Stimulated activated CD8-positive, alpha-beta memory T cell treated with anti-CD3 and anti-CD28 coated beads, Interleukin-4, amount 100 ng/mL, for 24 hours (primary cell): Measurements from ENCODE around the gene PLD5.
"Not testable (repeated sequence)": the region's sequence is repeated elsewhere in the genome, so short reads cannot be mapped to it uniquely, and the experiment has no call there.

Experiments
- DNase-seq: peaks from one replicate; pipeline ENCODE4 v3.0.0-alpha.2; 2020; ENCODE audit warnings: low read depth

PLD5 gene

DNA sequence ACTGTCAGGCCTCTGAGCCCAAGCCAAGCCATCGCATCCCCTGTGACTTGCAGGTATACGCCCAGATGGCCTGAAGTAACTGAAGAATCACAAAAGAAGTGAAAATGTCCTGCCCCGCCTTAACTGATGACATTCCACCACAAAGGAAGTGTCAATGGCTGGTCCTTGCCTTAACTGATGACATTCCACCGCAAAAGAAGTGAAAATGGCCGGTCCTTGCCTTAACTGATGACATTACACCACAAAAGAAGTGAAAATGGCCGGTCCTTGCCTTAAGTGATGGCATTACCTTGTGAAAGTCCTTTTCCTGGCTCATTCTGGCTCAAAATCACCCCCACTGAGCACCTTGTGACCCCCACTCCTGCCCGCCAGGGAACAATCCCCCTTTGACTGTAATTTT, 314.2 kb downstream of the PLD5 start:
- not testable (repeated sequence) for DNase-seq

DNA sequence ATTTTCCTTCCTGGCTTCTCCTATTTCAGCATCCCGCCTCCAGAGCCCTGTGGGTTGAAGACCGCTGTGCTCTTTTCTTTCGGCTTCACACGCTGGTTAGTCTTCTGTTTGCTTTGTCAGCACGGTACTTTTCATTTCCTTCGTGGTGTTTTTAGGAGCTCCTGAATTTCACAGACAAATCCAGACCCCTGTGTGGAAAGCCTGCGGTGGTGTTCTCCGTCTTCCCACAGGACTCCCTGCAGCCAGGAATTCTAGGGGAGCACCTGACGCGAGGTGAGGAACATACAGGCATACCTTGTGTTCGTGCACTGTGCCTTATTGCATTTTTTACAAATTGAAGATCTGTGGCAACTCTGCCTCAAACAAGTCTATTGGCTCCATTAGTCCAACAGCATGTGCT, 315.4 kb downstream of the PLD5 start:
- no peak for DNase-seq

DNA sequence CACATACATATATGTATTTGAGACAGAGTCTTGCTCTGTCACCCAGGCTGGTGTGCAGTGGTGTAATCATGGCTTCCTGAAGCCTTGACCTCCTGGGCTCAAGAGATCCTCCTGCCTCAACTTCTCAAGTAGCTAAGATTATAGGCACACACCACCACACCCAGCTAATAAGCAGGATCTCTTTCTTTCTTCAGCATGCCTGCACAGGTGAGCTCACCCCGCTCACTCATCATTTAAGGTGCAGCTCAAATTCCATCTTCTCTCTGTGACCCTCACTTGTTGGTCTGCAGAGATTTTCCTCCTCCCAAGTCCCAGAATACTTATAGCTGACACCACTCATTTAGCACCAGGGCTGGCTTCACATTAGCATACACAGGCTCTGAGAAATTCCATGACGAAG, 316.5 kb downstream of the PLD5 start:
- no peak for DNase-seq

DNA sequence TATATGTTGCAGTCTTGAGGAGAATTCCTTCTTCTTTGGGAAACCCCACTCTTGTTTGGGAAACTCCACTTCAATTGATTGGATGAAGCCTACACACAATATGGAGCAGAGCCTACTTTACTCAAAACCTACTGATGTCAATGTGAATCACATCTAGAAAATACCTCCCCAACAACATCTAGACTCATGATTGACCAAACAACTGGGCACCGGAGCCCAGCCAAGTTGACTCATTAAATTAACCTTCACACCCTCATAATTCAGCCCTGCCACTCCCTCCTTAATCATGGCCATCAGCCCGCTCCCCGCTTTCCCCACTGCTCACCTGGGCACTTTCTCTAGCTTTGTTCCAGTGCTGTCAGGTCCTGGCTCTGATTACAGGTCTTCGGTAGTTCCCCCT, 317.5 kb downstream of the PLD5 start:
- no peak for DNase-seq

DNA sequence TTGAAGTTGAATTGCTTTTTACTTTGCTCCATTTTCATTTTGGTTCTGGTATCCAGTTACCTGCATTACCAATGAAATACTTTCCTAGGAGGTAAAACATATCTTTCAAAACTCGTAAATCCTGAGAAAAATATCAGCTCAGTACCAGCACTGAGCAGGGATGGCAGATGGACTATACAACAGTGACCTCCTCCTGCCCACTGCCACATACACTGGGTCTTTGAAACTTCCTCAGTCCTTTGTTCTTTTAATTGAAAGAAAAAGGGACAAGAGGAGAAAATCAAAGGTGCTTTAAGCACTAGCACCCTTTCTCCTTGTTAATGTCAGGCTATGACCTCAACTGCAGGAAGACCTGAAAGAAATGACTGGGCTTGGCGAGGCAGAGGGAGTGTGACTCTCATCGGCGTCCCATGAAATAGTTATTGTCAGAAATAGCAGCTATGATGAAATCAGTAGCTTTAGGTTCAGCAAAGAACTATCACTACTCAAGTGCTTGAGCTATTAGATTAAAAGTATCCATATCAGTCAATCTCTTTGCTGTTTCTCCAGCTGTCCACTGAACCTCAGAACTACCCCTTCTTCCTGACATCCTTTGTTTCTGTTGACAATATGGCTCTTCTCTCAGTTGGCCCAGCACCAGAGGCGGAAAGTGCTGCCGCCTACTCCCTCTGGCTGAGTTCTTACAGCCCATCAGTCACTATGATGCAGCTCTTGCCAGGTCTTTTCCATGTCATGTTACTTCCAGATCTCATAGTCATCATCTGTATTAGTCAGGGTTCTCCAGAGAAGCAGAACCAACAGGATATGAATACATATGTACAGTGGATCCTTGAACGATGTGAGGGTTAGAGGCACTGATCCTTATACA, 318.6 kb downstream of the PLD5 start:
- DNase-seq = no peak

DNA sequence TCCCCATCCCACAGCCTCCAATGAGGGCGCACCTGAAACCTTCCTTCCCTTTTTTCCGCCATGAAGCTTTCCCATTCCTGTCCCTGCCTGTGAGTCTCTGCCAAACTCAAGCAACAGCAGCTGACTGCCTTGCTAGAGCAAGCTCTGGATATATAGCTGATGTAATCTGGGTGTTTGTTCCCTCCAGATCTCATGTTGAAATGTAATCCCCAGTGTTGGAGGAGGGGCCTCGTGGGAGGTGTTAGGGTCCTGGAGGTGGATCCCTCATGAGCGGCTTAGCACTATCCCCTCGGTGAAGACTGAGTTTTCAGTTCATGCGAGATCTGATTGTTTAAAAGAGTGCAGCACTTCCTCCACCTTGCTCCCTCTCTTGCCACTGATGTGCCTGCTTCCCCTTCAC, 321.2 kb downstream of the PLD5 start:
- no peak for DNase-seq

DNA sequence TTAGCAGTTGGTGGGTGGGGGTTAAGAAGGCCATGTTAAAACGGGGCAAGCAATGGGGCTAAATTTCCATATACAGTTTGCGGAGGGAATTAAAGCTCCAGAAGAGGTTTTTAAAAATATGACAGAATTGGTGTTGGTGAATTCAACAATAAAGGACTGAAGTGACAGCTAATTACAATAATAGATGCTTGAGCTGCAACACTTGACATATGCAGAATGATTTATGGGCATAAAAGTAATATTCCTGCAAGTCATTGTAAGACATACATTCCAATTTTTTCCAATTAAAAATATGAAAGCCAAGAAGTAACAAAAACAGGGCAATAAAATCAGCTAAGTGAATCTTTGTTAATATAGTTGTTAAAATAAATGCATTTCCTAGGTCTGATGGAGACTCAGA, 323.4 kb downstream of the PLD5 start:
- DNase-seq = no peak

DNA sequence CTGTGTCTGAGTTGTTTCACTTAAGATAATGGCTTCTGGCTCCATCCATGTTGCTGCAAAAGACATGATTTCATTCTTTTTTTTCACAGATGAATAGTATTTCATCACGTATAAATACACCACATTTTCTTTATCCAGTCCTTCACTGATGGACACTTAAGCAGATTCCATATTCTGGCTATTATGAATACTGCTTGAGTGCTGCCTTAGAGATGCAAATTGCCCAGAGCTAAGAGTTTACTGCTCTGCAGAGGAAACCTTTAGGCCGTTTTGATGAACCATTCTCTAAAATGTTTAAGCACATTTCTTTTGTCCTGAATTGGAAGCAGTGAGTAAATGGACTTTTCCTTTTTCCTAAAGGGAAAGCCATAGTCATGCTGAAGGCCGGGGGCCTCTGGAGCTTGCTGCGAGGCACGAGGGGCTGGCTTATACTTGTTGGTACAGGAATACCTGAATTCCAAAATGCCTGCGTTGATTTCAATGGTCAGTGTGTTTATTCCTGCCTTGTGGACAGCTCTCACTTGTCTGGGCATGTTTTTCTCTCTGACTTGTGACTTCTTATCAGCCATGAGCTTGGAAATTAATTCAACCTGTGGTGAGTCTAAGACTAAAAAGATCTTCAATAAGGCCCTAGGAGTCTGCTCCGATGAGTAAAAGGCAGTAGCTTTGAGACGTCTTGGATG, 324.6 kb downstream of the PLD5 start:
- DNase-seq = no peak

DNA sequence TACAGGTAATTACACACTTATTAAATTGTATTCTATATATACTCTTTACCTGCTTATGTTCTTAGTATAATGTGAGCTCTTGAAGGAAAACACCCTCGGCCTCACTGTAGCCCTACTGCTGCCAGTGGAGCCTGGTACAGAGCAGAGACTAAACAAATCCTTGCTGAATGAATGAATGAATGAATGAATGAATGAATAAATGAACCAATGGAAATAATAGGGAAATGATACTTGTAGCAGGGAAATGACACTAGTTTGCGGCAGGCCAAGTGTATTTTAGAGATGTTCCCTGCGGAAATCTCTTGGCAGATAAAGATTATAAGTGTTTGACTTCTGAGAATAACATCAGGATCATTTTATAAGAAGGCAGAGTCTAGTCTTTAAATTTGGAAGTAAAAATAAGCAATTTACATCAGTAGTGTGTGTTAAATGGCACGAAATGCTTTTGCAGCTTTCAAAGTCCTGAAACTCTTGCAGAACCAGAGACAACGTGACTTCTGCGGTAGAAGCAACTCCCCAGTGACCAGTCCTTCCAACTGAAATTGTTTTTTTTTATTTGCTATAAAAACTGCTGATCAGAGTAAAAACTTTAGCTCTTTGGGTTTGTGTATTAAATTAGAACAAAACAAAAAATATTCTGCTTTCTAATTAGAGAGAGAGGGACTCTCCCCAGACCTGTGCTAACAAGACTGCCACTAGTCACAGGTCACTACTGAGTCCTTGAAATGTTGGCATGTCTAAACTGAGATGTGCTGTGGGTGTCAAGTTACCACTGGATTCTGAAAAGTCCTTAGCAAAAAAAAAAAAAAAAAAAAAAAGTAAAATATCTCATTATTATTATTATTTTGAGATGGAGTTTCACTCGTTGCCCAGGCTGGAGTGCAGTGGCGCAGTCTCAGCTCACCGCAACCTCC, 326.3 kb downstream of the PLD5 start:
- no peak for DNase-seq

DNA sequence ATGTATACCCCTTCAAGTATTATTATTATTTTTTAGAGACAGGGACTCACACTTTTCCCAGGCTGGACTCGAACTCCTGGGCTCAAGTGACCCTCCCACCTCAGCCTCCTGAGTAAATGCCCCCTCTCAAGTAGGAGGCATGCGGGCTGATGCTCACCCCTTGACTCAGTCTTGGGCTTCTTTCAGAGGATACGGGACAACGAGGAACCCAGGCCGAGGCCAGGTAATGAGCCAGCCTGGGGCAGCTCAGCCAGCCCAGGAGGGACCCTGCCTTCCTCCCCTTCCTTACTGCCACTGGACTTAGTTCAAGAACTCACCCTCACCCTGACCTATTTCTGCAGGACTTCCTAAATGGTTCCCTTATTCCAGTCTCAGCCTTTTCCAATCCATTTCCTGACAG, 327.6 kb downstream of the PLD5 start:
- DNase-seq = no peak

DNA sequence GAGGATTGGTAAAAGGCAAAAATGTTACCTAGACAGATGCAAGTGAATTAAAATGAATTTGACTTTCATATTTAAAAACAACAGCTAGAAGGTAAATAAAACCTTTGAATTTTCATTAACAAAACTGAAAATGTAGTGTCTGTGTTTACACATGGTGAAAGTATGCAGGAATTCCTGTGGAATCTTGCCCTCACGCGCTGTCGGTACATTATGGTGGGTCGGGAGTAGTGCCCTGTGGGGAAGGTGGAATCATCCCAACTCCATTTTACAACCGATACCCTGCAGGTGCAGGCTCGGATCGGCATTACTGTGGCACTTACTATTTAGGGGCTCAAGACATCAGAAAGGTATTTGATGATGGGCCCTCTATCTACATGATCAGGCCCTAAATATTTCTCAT, 328.4 kb downstream of the PLD5 start:
- DNase-seq = no peak

DNA sequence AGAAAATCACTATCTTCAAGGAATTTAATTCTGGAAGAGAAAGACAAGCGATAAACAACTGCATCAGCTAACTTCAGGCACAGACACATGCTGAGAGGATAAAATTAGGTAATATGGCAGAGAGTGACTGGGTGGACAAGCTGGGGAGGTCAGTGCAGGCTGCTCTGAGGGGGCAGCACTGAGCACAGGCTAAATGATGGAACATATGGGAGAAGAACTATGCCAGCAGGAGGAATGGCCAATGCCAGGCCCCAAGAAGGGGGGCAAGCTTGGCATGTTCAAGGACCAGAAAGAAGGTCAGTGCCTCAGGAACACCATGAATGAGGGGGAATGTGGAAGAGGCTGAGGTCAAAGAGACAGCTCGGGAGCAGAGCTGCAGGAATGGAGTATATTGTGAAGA, 334.9 kb downstream of the PLD5 start:
- DNase-seq = no peak

DNA sequence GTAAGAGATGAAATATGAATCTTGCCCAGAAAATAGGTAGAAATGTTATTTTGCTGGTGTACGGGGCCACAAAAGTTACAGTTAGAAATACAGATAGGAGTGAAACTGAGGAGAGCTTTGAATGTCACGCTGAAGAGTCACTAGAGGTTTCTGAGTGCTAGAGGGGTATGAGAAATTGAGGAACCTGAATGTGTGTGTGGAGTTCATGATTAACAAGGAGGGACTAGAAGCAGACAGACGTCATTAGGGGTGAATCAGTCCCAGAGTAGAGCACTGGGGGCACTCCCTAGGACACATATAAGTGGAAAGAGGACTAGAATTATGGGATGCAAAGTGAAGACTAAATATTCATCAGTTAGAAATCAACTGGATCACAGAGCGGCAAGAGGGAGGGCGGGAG, 336.7 kb downstream of the PLD5 start:
- DNase-seq = no peak

DNA sequence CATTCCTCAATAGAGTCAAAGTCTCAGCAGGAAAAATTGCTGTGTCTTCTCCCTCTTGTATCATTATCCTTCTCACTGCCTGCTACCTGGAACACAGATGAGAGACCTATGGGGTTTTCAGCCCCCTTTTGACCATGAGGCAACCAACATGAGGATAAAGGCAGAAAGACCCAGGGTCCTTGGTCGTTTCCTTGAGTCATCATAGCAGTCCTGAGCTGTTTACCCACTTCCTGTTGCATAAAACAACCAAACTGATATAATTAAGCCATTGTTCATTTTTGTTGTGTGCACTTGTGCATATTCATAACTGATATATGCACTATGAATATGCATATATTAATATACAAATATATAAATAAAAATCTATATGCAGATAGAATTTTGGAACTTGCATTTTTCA, 337.3 kb downstream of the PLD5 start:
- no peak for DNase-seq

DNA sequence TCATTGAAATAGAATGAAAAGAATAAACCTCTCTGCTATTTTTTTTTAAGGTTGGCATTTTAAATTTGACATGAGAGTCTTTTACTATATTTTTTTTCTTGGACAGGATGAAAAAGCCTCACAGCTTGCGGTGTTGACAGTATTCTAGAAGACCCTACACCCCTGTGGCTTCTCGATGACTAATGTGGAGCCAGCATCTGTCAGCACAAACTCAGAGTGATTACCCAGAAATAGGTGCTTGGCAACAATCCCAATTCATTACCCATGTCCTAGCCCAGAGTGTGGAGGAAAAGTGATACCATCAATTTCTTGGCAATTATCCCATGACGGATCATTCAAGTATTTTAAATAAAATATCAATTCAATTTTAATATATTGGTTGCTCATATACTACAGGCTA, 338.8 kb downstream of the PLD5 start:
- no peak for DNase-seq

DNA sequence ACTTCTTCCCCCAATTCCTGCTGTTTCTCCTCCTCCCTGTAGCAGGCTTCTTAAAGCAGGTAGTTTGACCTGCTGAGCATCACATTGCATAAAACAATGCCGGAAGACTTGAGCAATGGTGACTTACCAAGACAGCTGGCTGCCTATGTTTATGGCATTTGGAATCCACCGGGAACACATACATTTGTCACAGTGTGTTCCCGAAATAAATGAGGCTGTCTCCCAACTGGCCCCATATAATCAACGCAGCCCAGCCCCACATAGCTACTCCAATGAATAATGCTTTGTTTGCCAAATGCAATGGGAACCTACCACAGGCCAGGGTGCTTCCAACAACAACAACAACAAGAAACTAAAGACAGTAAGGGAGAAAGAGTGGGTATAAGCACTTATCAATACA, 339.5 kb downstream of the PLD5 start:
- DNase-seq = no peak

DNA sequence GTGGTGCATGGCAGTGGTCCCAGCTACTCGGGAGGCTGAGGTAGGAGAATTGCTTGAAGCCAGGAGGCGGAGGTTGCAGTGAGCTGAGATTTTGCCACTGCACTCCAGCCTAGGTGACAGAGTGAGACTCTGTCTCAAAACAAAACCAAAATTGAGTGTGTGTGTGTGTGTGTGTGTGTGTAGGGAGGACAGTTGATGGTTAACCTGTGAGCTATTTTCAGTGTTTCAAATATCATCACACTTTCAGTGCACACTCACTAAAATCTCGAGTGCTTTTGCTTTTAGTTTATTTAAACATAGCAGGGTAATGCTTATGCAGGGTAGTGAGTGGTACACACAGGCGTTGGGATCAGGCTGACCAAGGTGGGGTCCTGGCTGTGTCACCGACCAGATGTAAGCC, 344.7 kb downstream of the PLD5 start:
- not testable (repeated sequence) for DNase-seq

DNA sequence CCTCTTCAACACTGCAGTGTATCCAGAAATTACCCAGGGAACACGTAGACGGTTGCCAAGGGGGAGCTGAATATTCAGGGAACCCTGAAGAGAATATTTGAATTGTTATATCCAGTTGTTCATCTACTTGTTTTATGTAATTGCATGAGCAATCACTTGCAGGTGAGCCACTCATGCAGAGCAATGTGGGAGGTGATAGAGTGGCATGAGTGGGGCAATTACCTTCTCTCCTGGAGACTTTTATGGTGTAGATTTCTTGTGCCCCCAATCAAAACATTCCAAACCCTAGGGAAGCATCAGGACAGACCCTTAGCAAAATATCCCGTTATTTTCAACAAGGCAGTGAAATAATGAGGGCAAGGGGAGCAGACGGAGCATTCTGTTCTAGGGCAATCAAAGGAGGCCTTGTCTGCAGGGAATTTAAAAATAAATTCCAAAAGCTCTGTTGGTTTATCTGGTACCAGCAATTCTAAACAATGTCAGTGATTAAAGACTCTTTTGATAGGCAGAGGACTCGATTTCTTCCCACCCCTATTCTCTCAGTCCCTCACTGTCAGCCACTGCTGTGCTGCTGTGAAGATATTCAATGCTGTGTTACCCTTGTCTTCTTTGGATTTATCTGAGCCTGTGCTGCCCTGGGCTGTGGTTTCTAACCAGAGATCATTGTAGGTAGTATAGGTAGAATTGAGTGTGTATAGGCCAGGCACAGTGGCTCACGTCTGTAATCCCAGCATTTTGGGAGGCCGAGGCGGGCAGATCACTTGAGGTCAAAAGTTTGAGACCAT, 345.4 kb downstream of the PLD5 start:
- DNase-seq = no peak

DNA sequence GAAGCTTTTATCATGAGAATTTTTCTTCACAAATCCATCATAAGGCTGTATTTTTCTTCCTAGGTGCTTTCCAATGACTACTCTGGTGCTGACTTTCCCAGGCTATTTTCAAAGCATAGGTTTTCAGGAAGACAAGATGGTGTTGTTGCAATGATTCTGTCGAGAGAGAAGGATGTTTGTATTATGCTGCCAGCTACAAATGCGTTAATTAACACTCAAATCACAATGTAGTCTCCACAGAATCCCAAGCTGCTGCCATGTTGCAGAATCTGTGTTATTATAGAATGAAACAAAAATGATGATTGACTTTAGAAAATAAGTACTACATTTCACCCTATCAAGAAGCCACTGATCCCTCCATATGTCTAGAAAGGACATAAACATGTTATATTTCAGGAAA, 346.1 kb downstream of the PLD5 start:
- no peak for DNase-seq

DNA sequence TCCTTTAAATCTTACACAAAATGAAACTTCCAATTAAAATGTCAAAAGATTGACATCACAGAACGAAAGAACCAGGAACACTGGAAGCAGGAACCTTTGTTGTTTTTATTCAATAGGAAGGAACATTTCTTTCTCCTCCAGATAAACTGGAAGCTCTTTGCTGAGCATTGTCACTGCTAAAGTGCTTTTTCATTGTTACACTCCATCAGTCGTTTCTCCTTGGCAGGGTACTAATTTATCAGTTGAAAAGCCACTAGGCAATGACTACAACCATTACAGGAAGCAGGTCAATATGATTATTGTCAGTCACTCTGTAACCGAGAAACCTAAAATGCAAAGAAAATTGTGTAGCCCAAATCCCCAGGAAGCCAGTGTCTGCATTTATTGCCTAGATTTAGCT, 362.4 kb downstream of the PLD5 start:
- DNase-seq = no peak

DNA sequence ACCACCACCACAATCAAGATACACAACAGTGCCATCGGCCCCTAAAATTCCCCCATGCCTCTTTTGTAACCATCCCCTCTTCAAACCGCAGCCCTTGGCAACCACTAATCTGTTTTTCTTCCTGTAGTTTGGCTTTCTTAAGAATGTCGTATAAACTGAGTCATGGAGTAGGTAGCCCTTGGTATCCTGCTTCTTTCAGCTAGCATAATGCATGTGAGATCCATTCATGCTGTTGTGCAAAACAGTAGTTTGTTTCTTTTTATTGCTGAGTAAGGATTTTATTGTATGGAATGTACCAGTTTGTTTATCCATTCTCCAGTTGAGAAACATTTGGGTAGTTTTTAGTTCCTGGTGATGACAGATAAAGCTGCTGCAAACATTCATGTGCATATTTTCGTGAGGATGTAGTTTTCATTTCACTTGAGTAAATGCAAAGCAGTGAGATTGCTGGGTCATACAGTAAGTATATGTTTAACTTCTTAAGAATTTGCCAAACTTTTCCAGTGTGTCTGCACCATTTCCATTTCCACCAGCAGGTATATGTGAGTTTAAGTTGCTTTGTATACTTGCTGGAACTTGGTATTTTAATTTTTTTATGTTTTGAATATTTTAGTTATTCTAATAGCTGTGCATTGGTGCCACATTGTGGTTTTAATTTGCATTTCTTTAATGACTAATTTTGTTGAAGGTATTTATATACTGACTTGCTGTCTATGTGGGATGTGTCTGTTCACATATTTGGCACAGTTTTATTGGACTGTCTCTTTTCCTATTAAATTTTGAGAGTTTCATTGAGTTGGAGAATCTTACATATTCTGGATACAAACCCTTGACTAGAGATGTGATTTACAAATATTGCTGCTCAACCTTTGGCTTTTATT, 377.2 kb downstream of the PLD5 start:
- DNase-seq = no peak
